GM12878 (cell line): Measurements from ENCODE around the gene CDK4. TPM values are rescaled to one million over a fixed set of nuclear protein-coding genes. Genes with fewer than 3 reads are reported as not detected.

ENCODE experiments used
- BMI1 ChIP-seq: fragments of 450-650 bp; IDR thresholded peaks from 2 replicates; pipeline ENCODE4 v1.6.1; 2016; ENCODE audit warnings: mild to moderate bottlenecking, moderate library complexity, borderline replicate concordance
- MTA3 ChIP-seq: IDR thresholded peaks from 2 replicates; pipeline ENCODE4 v1.6.1; 2012; ENCODE audit warnings: low read length, inconsistent platforms, borderline replicate concordance
- RCOR1 ChIP-seq: conservative IDR thresholded peaks from 2 replicates; pipeline ENCODE4 v1.6.1; 2012; ENCODE audit warnings: low read depth, low read length, improper control_type of control experiment
- STAT1 ChIP-seq: fragments of 450-650 bp; conservative IDR thresholded peaks from 2 replicates; pipeline ENCODE4 v1.6.1; 2014; ENCODE audit warnings: antibody characterized with exemption, mild to moderate bottlenecking
- YBX1 ChIP-seq: fragments of 450-650 bp; IDR thresholded peaks from 2 replicates; pipeline ENCODE4 v1.6.1; 2016; ENCODE audit warnings: antibody characterized with exemption
- ZBED1 ChIP-seq: IDR thresholded peaks from 2 replicates; pipeline ENCODE4 v1.6.1; 2016; ENCODE audit warnings: borderline replicate concordance
- ZBTB11 ChIP-seq: fragments of 450-650 bp; formaldehyde crosslinking; IDR thresholded peaks from 2 replicates; pipeline ENCODE4 v1.5.0; 2022; ENCODE audit warnings: mild to moderate bottlenecking, missing genetic modification characterization
- ZNF207 ChIP-seq: fragments of 450-650 bp; IDR thresholded peaks from 2 replicates; pipeline ENCODE4 v1.6.1; 2014; ENCODE audit warnings: antibody characterized with exemption, mild to moderate bottlenecking, borderline replicate concordance
- polyA plus RNA-seq, 11 experiments: library from polyadenylated mRNA; depleted of rRNA in 4 of 11; unstranded in 6 of 11; stranded (reverse) in 5 of 11; fragments of >200 nt; fragmentation: Nextera tagmentation in 4 of 11; fragmentation: Illumina TruSeq in 1 of 11; extraction: Ambion mirVana in 4 of 11; extraction: Trizol in 1 of 11; gene quantifications; 1 replicate in 1 of 11; 2 replicates in 10 of 11; pipeline versions ENCODE4 v1.2.1 to v1.2.3, GENCODE V29; 2011 to 2016; ENCODE audit warnings: inconsistent platforms in 2 of 11, missing spikeins in 2 of 11, low read depth in 1 of 11
- total RNA-seq, 4 experiments: library from RNA; depleted of rRNA in 3 of 4; stranded (reverse); fragments of >200 nt in 3 of 4; fragmentation: Illumina TruSeq in 1 of 4; extraction: Trizol in 1 of 4; gene quantifications; 2 replicates each; pipeline versions ENCODE4 v1.2.1 to v1.2.3, GENCODE V29; 2013 to 2021
- TF ChIP-seq, protein P1 (sequence below): fragments of 450-650 bp; IDR thresholded peaks from 2 replicates; pipeline ENCODE4 v1.6.1; 2016; ENCODE audit warnings: mild to moderate bottlenecking

The CDK4 gene
- total and polyA plus RNA-seq, 10 of the 15 experiments (the other 5 are each of a cell fraction or from before 2014, with no cell fraction given): 26.1 to 385 (median 221) TPM

- TF ChIP-seq ZBTB11 (CRISPR knock-in tag) (no peak), BMI1 (no peak), RCOR1 (no peak), YBX1 (no peak), ZBED1 (no peak), ZNF207 (no peak), MTA3 (peak; percentile 84; the same call in 1 of the 2 replicates), STAT1 (no peak)
- TF ChIP-seq, protein P1, sequence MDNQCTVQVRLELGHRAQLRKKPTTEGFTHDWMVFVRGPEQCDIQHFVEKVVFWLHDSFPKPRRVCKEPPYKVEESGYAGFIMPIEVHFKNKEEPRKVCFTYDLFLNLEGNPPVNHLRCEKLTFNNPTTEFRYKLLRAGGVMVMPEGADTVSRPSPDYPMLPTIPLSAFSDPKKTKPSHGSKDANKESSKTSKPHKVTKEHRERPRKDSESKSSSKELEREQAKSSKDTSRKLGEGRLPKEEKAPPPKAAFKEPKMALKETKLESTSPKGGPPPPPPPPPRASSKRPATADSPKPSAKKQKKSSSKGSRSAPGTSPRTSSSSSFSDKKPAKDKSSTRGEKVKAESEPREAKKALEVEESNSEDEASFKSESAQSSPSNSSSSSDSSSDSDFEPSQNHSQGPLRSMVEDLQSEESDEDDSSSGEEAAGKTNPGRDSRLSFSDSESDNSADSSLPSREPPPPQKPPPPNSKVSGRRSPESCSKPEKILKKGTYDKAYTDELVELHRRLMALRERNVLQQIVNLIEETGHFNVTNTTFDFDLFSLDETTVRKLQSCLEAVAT: 0 out of 2 replicates have a peak, but pooled peaks have one; percentile 51
Measured at GRCh38 chr12:57745485-57745881, 6.6 kb downstream of the CDK4 start (continued).
